GM12878 (cell line): ENCODE results near the gene MX1. TPM values are rescaled to one million over a fixed set of nuclear protein-coding genes. Genes with fewer than 3 reads are reported as not detected.

Experiments used
- ATAC-seq: fragments of 200-7000 bp; cut with Tn5 transposase; 3 replicates; pipeline ENCODE4 v1.9.1; 2020; ENCODE audit warnings: mild to moderate bottlenecking, moderate library complexity
- BruUV-seq: library from RNA; stranded (reverse); fragments of 400-500 nt; replicated peaks from 2 replicates; lab custom pipeline; 2021; lab: Mats Ljungman, UMichigan
- CTCF ChIA-PET: fragments of 300-600 bp; sonication (Branson Sonifier 250); formaldehyde crosslinking; extraction: SDS; loops from one replicate; lab custom pipeline; 2021; ENCODE audit warnings: inconsistent platforms; lab: Yijun Ruan, JAX
- POLR2A ChIA-PET: fragments of 350-600 bp; formaldehyde crosslinking; extraction: SDS; loops from one replicate; lab custom pipeline; 2021; ENCODE audit warnings: inconsistent platforms; lab: Charles Lee
- RAD21 ChIA-PET: fragments of 300-600 bp; sonication (Branson Sonifier 250); formaldehyde crosslinking; loops from one replicate; lab custom pipeline; 2023; ENCODE audit warnings: antibody characterized with exemption; ENCODE audit not compliant: unreplicated experiment; lab: Charles Lee
- SMC1A ChIA-PET: fragments of 300-600 bp; sonication (Branson Sonifier 250); formaldehyde crosslinking; loops from one replicate; lab custom pipeline; 2023; ENCODE audit not compliant: unreplicated experiment, uncharacterized antibody; lab: Charles Lee
- DNase-seq: peaks from one replicate; pipeline ENCODE4 v3.0.0-alpha.2; 2011; ENCODE audit warnings: low read depth, low spot score
- FAIRE-seq: peaks from 3 replicates; lab custom pipeline; 2011; peaks lifted over from hg19 to GRCh38; lab: Jason Lieb, UNC
- H2AFZ ChIP-seq: 2 replicates; pipeline ENCODE4 v1.6.0; 2011; ENCODE audit warnings: low read depth, low read length, control low read depth; ENCODE audit not compliant: control insufficient read depth
- H3K27ac ChIP-seq: 2 replicates; pipeline ENCODE4 v1.5.1; 2011; ENCODE audit warnings: control low read depth; ENCODE audit not compliant: control insufficient read depth, insufficient read depth
- H3K27me3 ChIP-seq, 2 experiments: replicated peaks in 1 of 2; 2 replicates each; pipeline versions ENCODE4 v1.6.0 to v1.6.1; 2011; ENCODE audit warnings: low read length in 1 of 2; ENCODE audit not compliant: control insufficient read depth in 2 of 2, insufficient read depth in 2 of 2
- H3K36me3 ChIP-seq, 2 experiments: 2 replicates each; pipeline ENCODE4 v1.5.1; 2011; ENCODE audit warnings: low read length in 1 of 2; ENCODE audit not compliant: control insufficient read depth in 2 of 2, insufficient read depth in 2 of 2
- H3K4me1 ChIP-seq: 2 replicates; pipeline ENCODE4 v1.6.1; 2011; ENCODE audit warnings: mild to moderate bottlenecking, low read length, moderate library complexity, mixed read lengths; ENCODE audit not compliant: control insufficient read depth, insufficient read depth
- H3K4me2 ChIP-seq: 2 replicates; pipeline ENCODE4 v1.6.0; 2011; ENCODE audit warnings: control low read depth; ENCODE audit not compliant: control insufficient read depth, insufficient read depth
- H3K4me3 ChIP-seq: fragments of 200-600 bp; sonication (generic); 2 replicates; pipeline ENCODE4 v1.5.1; 2016
- H3K79me2 ChIP-seq: 2 replicates; pipeline ENCODE4 v1.6.0; 2011; ENCODE audit warnings: low read length; ENCODE audit not compliant: control insufficient read depth, insufficient read depth
- H3K9ac ChIP-seq: 2 replicates; pipeline ENCODE4 v1.8.0; 2011; ENCODE audit warnings: low read length, control low read depth, mixed read lengths; ENCODE audit not compliant: control insufficient read depth, insufficient read depth
- H3K9me3 ChIP-seq: replicated peaks from 3 replicates; pipeline ENCODE4 v1.5.1; 2011; ENCODE audit warnings: mild to moderate bottlenecking, low read length; ENCODE audit not compliant: control insufficient read depth, insufficient read depth
- H4K20me1 ChIP-seq: 2 replicates; pipeline ENCODE4 v1.6.0; 2011; ENCODE audit not compliant: control insufficient read depth, insufficient read depth
- ESRRA ChIP-seq: IDR thresholded peaks from 2 replicates; pipeline ENCODE4 v1.6.1; 2012; ENCODE audit warnings: mild to moderate bottlenecking, low read length, improper control_type of control experiment
- EZH2 ChIP-seq: IDR thresholded peaks from 2 replicates; pipeline ENCODE4 v1.6.1; 2012; ENCODE audit warnings: low read depth, mild to moderate bottlenecking, control low read depth, inconsistent platforms, low read length, borderline replicate concordance; ENCODE audit not compliant: control insufficient read depth
- IKZF1 ChIP-seq: fragments of 450-650 bp; conservative IDR thresholded peaks from 2 replicates; pipeline ENCODE4 v1.6.1; 2017; ENCODE audit warnings: antibody characterized with exemption, mild to moderate bottlenecking
- POLR2A ChIP-seq: IDR thresholded peaks from 2 replicates; pipeline ENCODE4 v1.6.1; 2011; ENCODE audit warnings: low read depth, mild to moderate bottlenecking, low read length
- POLR2AphosphoS5 ChIP-seq: IDR thresholded peaks from 2 replicates; pipeline ENCODE4 v1.6.1; 2011; ENCODE audit warnings: mild to moderate bottlenecking, low read length, inconsistent platforms
- SP1 ChIP-seq: IDR thresholded peaks from one replicate; pipeline ENCODE4 v1.6.1; 2011; ENCODE audit warnings: low read depth, low read length
- WGBS: methylation state at CpG from one replicate; pipeline ENCODE4 v1.1.6; 2016; ENCODE audit warnings: low lambda C conversion rate; ENCODE audit not compliant: insufficient replicate concordance, insufficient coverage; ENCODE audit errors: missing lambda C conversion rate; 5-methylcytosine and 5-hydroxymethylcytosine counted together
- in situ Hi-C: fragments of 300-500 bp; cut with MboI; formaldehyde crosslinking; loops from 9 replicates; pipeline ENCODE4 v1.14.3; 2018; ENCODE audit warnings: mixed read lengths
- intact Hi-C: fragments of 100-400 bp; cut with micrococcal nuclease; formaldehyde crosslinking; loops from one replicate; pipeline ENCODE4 v1.14.2; 2022; ENCODE audit not compliant: unreplicated experiment
- polyA plus RNA-seq, 11 experiments: library from polyadenylated mRNA; depleted of rRNA in 4 of 11; unstranded in 6 of 11; stranded (reverse) in 5 of 11; fragments of >200 nt; fragmentation: Nextera tagmentation in 4 of 11; fragmentation: Illumina TruSeq in 1 of 11; extraction: Ambion mirVana in 4 of 11; extraction: Trizol in 1 of 11; gene quantifications; 1 replicate in 1 of 11; 2 replicates in 10 of 11; pipeline versions ENCODE4 v1.2.1 to v1.2.3, GENCODE V29; 2011 to 2016; ENCODE audit warnings: inconsistent platforms in 2 of 11, missing spikeins in 2 of 11, low read depth in 1 of 11
- total RNA-seq, 4 experiments: library from RNA; depleted of rRNA in 3 of 4; stranded (reverse); fragments of >200 nt in 3 of 4; fragmentation: Illumina TruSeq in 1 of 4; extraction: Trizol in 1 of 4; gene quantifications; 2 replicates each; pipeline versions ENCODE4 v1.2.1 to v1.2.3, GENCODE V29; 2013 to 2021
- TF ChIP-seq, protein P1 (sequence below): fragments of 450-650 bp; IDR thresholded peaks from 2 replicates; pipeline ENCODE4 v1.6.1; 2017; ENCODE audit warnings: mild to moderate bottlenecking, moderate library complexity

The MX1 gene
- total and polyA plus RNA-seq, 10 of the 15 experiments (the other 5 are each of a cell fraction or from before 2014, with no cell fraction given) = 75.9 to 385 (median 302) TPM

DNA sequence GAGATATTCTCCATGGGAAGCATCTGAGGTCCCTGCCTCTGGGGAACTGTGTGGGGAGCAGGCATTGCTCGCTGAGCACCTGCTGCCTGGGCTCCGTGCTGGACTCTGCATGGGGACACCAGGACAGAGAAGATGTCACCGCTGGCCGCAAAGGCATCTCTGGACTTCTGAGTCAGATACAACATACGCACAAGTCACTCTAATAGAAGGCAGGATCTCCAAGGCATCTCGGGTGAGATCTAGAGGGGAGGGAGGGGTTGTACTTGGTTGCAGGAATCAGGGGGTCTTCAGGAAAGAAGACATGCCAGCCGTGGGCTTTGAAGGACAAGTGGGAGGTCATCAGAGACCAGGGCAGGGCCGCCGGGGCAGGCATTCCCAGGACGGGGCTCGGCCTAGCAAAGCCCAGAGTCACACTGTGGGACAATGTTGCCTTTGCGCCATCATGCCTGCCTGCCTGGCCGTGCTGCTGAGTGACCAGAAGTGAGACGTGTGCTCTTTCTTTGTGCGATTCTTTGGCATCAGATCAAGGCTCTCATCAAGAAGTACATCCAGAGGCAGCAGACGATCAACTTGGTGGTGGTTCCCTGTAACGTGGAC lies 35.9 kb upstream of the MX1 start:
- no peaks in the 10 kb centered on the region for H4K20me1 ChIP-seq
- no peak for DNase-seq
- intact Hi-C loops (no loop called here), in situ Hi-C loops (no loop called here)
- WGBS = 91% methylated on average over 17 of the region's 17 CpGs
- H3K27ac ChIP-seq = no peak overlapping the region
- no peaks in the 10 kb centered on the region for H3K4me1 ChIP-seq
- no peak overlapping the region for H3K4me3 ChIP-seq
- TF ChIP-seq POLR2AphosphoS5 (peak; percentile 25; the same call in 1 of the 2 replicates), SP1 (no peak), POLR2A (peak; percentile 62), IKZF1 (no peak), ESRRA (no peak)
- H3K79me2 ChIP-seq = no peaks in the 10 kb centered on the region
- no peak for FAIRE-seq
- BruUV-seq = no TSS peak
- H3K36me3 ChIP-seq = peaks cover 3 to 17% of the 10 kb centered on the region in 2 experiments; a peak in 3 of 4 replicates
- H3K4me2 ChIP-seq = no peak overlapping the region
- ChIA-PET CTCF (no interaction called here), RAD21 (no interaction called here), POLR2A (no interaction called here), SMC1A (interaction anchor here (1.2 kb wide), 1 partner anchor 18 kb away, joined by 3 read pairs; no protein-coding TSS in a partner anchor)
- no peaks in the 10 kb centered on the region for H3K27me3 ChIP-seq
- H3K9ac ChIP-seq = no peak overlapping the region
- H2AFZ ChIP-seq = no peak overlapping the region
- no peak for ATAC-seq
- H3K9me3 ChIP-seq = no peaks in the 10 kb centered on the region

DNA sequence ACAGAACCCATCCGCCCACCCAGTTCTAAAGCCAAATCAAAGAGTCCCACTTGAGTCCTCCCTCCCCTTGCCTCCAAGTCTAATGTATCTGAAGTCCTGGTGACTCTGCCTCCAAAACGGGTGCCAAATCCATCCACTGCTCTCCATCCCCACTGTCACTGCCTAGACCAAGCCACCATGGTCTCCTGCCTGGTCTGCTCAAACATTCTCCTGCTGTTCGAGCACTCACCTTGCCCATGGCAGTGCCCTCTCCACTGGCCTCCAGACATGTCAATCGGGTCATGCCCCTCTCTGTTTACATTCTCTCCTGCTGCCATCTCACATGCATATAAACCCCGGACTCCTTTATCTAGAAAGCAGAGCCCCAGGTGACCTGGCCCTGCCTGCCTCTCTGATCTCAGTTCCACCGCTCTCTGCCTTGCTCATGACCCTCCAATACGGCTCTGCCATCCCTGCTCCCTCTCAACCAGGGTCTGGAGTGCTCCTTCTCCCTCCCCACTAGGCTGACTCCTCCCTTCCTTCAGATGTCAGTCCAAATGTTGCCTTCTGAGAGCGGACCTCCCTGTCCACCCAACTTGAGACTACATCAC lies 32.1 kb upstream of the MX1 start:
- FAIRE-seq = no peak
- intact Hi-C loops = no loop called here
- Histone ChIP-seq H3K4me3 (no peak overlapping the region), H3K27ac (no peak overlapping the region), H3K4me2 (no peak overlapping the region), H3K27me3 (no peaks in the 10 kb centered on the region), H3K9me3 (no peaks in the 10 kb centered on the region), H3K79me2 (no peaks in the 10 kb centered on the region), H3K9ac (no peak overlapping the region), H2AFZ (no peak overlapping the region), H3K36me3 (peaks cover 6 to 28% of the 10 kb centered on the region in 2 experiments; a peak in 3 of 4 replicates), H3K4me1 (no peaks in the 10 kb centered on the region; the same call in 1 of the 2 replicates), H4K20me1 (no peaks in the 10 kb centered on the region)
- SMC1A ChIA-PET = no interaction called here
- in situ Hi-C loops = no loop called here
- CTCF ChIA-PET = no interaction called here
- RAD21 ChIA-PET = no interaction called here
- no peak for ATAC-seq
- BruUV-seq = no TSS peak
- 95% methylated on average over 8 of the region's 8 CpGs for WGBS
- POLR2A ChIA-PET = no interaction called here
- no peak for DNase-seq
- no peak for TF ChIP-seq EZH2
- TF ChIP-seq, protein P1, sequence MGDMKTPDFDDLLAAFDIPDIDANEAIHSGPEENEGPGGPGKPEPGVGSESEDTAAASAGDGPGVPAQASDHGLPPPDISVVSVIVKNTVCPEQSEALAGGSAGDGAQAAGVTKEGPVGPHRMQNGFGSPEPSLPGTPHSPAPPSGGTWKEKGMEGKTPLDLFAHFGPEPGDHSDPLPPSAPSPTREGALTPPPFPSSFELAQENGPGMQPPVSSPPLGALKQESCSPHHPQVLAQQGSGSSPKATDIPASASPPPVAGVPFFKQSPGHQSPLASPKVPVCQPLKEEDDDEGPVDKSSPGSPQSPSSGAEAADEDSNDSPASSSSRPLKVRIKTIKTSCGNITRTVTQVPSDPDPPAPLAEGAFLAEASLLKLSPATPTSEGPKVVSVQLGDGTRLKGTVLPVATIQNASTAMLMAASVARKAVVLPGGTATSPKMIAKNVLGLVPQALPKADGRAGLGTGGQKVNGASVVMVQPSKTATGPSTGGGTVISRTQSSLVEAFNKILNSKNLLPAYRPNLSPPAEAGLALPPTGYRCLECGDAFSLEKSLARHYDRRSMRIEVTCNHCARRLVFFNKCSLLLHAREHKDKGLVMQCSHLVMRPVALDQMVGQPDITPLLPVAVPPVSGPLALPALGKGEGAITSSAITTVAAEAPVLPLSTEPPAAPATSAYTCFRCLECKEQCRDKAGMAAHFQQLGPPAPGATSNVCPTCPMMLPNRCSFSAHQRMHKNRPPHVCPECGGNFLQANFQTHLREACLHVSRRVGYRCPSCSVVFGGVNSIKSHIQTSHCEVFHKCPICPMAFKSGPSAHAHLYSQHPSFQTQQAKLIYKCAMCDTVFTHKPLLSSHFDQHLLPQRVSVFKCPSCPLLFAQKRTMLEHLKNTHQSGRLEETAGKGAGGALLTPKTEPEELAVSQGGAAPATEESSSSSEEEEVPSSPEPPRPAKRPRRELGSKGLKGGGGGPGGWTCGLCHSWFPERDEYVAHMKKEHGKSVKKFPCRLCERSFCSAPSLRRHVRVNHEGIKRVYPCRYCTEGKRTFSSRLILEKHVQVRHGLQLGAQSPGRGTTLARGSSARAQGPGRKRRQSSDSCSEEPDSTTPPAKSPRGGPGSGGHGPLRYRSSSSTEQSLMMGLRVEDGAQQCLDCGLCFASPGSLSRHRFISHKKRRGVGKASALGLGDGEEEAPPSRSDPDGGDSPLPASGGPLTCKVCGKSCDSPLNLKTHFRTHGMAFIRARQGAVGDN = no peak
- no peak for TF ChIP-seq POLR2A
